Keratinocyte (primary cell): Measurements from ENCODE around the gene PRKAG2.

ENCODE experiments used
- EZH2 ChIP-seq: IDR thresholded peaks from one replicate; pipeline ENCODE4 v1.6.1; 2012; ENCODE audit warnings: inconsistent platforms, mild to moderate bottlenecking, low read length, moderate library complexity
- TF ChIP-seq, protein P1 (sequence below), 3 experiments: IDR thresholded peaks in 1 of 3; conservative IDR thresholded peaks in 1 of 3; optimal IDR thresholded peaks in 1 of 3; 2 replicates in 2 of 3; 3 replicates in 1 of 3; pipeline versions ENCODE3 to v1.5.1; 2011; ENCODE audit warnings: low read length in 3 of 3, mild to moderate bottlenecking in 3 of 3, moderate library complexity in 2 of 3, control low read depth in 1 of 3, inconsistent platforms in 1 of 3; ENCODE audit not compliant: insufficient read depth in 2 of 3; ENCODE audit errors: extremely low read depth in 1 of 3

DNA sequence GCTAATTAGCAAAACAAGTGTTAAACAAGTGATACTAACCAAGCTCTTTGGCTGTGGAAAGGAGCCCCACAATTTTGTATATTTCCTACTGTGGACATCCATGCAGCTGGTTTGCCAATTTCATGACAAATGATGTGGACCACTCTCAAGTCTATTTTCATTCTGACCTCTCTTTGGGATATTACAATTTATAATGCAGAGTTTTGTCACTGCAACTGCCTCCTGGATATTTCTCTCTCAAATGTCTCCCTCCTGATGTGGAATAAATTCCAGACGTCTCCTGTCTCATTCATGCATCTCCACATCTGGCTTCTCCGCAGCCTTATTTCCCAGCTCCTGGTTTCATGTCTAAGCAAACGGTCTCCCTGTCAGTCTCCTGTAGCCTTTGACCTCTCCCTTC, 276.6 kb downstream of the PRKAG2 start:
- TF ChIP-seq, protein P1, sequence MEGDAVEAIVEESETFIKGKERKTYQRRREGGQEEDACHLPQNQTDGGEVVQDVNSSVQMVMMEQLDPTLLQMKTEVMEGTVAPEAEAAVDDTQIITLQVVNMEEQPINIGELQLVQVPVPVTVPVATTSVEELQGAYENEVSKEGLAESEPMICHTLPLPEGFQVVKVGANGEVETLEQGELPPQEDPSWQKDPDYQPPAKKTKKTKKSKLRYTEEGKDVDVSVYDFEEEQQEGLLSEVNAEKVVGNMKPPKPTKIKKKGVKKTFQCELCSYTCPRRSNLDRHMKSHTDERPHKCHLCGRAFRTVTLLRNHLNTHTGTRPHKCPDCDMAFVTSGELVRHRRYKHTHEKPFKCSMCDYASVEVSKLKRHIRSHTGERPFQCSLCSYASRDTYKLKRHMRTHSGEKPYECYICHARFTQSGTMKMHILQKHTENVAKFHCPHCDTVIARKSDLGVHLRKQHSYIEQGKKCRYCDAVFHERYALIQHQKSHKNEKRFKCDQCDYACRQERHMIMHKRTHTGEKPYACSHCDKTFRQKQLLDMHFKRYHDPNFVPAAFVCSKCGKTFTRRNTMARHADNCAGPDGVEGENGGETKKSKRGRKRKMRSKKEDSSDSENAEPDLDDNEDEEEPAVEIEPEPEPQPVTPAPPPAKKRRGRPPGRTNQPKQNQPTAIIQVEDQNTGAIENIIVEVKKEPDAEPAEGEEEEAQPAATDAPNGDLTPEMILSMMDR (optimal IDR thresholded peaks at IDR 0.05 in 1 of 3, IDR thresholded peaks at IDR 0.05 in 1 of 3, conservative IDR thresholded peaks at IDR 0.05 in 1 of 3; ENCODE audit: extremely low read depth in 1 of 3, insufficient read depth in 2 of 3, low read length in 3 of 3), result no peak
- TF ChIP-seq EZH2, result no peak
